ENCODE results near the gene CFAP53.

The CFAP53 gene

GRCh38 chr18:50193796-50194630 is 72.3 kb downstream of the CFAP53 start:
- DNase-seq (ENCODE audit: low spot score) = no peak

- DNase-seq (ENCODE audit: low spot score) = no peak
These were observed 73.1 kb downstream of the CFAP53 start for GRCh38 chr18:50192995-50193795.

GRCh38 chr18:50190926-50191325 is 75.4 kb downstream of the CFAP53 start:
- DNase-seq (ENCODE audit: low spot score) = no peak

- no peak for DNase-seq (ENCODE audit: low spot score)
These were observed 76.1 kb downstream of the CFAP53 start for GRCh38 chr18:50190236-50190635.

GRCh38 chr18:50189160-50189559 is 77.1 kb downstream of the CFAP53 start:
- DNase-seq (ENCODE audit: low spot score) = no peak

- DNase-seq (ENCODE audit: low spot score) = no peak
These were observed 77.6 kb downstream of the CFAP53 start for GRCh38 chr18:50188652-50189051.

- no peak for DNase-seq (ENCODE audit: low spot score)
These were observed 78.6 kb downstream of the CFAP53 start for GRCh38 chr18:50187659-50188058.

GRCh38 chr18:50186385-50186784 is 79.9 kb downstream of the CFAP53 start:
- no peak for DNase-seq (ENCODE audit: low spot score)

GRCh38 chr18:50183556-50183955 is 82.7 kb downstream of the CFAP53 start:
- no peak for DNase-seq (ENCODE audit: low spot score)

- no peak for DNase-seq (ENCODE audit: low spot score)
These were observed 83.8 kb downstream of the CFAP53 start for GRCh38 chr18:50182511-50182910.

- DNase-seq (ENCODE audit: low spot score) = no peak
These were observed 84.7 kb downstream of the CFAP53 start for GRCh38 chr18:50181590-50181989.

- no peak for DNase-seq (ENCODE audit: low spot score)
These were observed 86.8 kb downstream of the CFAP53 start for GRCh38 chr18:50179465-50179864.

GRCh38 chr18:50177294-50177992 is 88.9 kb downstream of the CFAP53 start:
- DNase-seq (ENCODE audit: low spot score) = no peak

Data from activated CD4-positive, alpha-beta T cell treated with anti-CD3 and anti-CD28 coated beads, Interleukin-2, Interleukin-4, amounts not matched to agents 100 ng/mL and 50 ng/mL, durations not matched to agents 16 hours and 8 hours (primary cell).